Glutamatergic neuron (in vitro differentiated cells): ENCODE measurements around the gene ENG. TPM values are rescaled to one million over a fixed set of nuclear protein-coding genes. Genes with fewer than 3 reads are reported as not detected.

Experiments
- DNase-seq: peaks from one replicate; pipeline ENCODE4 v3.0.0; 2022
- H3K27ac Mint-ChIP-seq: one replicate; pipeline ENCODE4 v1.8.0; 2020; ENCODE audit warnings: mild to moderate bottlenecking, mixed read lengths, inconsistent platforms; ENCODE audit not compliant: unreplicated experiment
- H3K27me3 Mint-ChIP-seq: one replicate; pipeline ENCODE4 v1.8.0; 2020; ENCODE audit warnings: mild to moderate bottlenecking, moderate library complexity, mixed read lengths, inconsistent platforms; ENCODE audit not compliant: unreplicated experiment
- H3K36me3 Mint-ChIP-seq: one replicate; pipeline ENCODE4 v1.8.0; 2020; ENCODE audit warnings: mild to moderate bottlenecking, mixed read lengths, inconsistent platforms; ENCODE audit not compliant: unreplicated experiment
- H3K4me1 Mint-ChIP-seq: one replicate; pipeline ENCODE4 v1.8.0; 2020; ENCODE audit warnings: mild to moderate bottlenecking, low read depth, mixed read lengths, inconsistent platforms; ENCODE audit not compliant: unreplicated experiment
- H3K4me3 Mint-ChIP-seq: one replicate; pipeline ENCODE4 v1.8.0; 2020; ENCODE audit warnings: mild to moderate bottlenecking, mixed read lengths, inconsistent platforms; ENCODE audit not compliant: unreplicated experiment
- H3K9me3 Mint-ChIP-seq: one replicate; pipeline ENCODE4 v1.8.0; 2020; ENCODE audit warnings: mild to moderate bottlenecking, moderate library complexity, mixed read lengths, inconsistent platforms; ENCODE audit not compliant: unreplicated experiment
- total RNA-seq: library from RNA; stranded (reverse); fragmentation: NEBNext Ultra II Directional; extraction: Animal tissue kit (Norgen Biotek cat#: 25700); gene quantifications from one replicate; pipeline ENCODE4 v1.2.1, GENCODE V29; 2021; ENCODE audit not compliant: unreplicated experiment
- TF ChIP-seq, protein P1 (sequence below): fragments of 200-600 bp; sonication (generic); IDR thresholded peaks from one replicate; pipeline ENCODE4 v1.5.0; 2021; ENCODE audit not compliant: partially characterized antibody, unreplicated experiment

ENG gene
- total RNA-seq, 1 donor from 2014 or later, result not detected

DNA sequence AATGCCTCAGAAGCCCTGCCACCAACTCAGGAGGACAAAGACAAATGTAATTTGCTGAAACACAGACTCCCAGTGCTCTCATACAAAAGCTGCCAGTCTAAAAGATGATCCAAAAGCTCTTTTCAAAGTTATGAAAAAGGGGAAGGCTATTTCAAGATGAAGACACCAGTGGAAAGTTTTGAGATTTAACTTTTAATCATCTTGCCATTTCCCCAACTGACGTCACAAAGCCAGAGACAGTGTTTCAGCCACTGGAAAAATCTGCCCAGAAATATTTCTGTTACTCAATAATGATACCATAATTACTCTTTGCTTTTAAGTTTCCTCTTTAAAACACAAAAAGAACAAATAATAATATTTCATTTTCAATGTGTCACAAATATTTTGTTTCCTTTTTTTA is 20.9 kb downstream of the ENG start:
- TF ChIP-seq, protein P1, sequence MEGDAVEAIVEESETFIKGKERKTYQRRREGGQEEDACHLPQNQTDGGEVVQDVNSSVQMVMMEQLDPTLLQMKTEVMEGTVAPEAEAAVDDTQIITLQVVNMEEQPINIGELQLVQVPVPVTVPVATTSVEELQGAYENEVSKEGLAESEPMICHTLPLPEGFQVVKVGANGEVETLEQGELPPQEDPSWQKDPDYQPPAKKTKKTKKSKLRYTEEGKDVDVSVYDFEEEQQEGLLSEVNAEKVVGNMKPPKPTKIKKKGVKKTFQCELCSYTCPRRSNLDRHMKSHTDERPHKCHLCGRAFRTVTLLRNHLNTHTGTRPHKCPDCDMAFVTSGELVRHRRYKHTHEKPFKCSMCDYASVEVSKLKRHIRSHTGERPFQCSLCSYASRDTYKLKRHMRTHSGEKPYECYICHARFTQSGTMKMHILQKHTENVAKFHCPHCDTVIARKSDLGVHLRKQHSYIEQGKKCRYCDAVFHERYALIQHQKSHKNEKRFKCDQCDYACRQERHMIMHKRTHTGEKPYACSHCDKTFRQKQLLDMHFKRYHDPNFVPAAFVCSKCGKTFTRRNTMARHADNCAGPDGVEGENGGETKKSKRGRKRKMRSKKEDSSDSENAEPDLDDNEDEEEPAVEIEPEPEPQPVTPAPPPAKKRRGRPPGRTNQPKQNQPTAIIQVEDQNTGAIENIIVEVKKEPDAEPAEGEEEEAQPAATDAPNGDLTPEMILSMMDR, result no peak
- Mint-ChIP-seq H3K36me3 (no peaks in the 10 kb centered on the region), H3K4me1 (peaks cover 2% of the 10 kb centered on the region), H3K4me3 (no peak overlapping the region), H3K9me3 (peaks cover 2% of the 10 kb centered on the region), H3K27me3 (peaks cover 2% of the 10 kb centered on the region), H3K27ac (no peak overlapping the region)
- no peak for DNase-seq

DNA sequence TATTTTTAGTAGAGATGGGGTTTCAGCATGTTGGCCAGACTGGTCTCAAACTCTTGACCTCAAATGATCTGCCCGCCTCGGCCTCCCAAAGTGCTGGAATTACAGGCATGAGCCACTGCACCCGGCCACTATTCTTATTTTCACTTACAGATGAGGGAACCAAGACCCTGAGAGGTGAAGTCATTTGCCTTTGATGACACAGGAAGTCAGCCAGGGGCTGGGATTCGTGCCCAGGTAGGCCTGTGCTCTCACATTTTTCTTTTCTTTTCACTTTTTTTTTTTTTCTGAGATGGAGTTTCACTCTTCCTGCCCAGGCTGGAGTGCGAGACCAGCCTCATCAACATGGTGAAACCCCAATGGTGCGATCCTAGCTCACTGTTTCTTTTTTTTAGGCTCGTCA is 22.2 kb downstream of the ENG start:
- peaks cover 2% of the 10 kb centered on the region for H3K27me3 Mint-ChIP-seq
- peaks cover 2% of the 10 kb centered on the region for H3K4me1 Mint-ChIP-seq
- H3K36me3 Mint-ChIP-seq, result no peaks in the 10 kb centered on the region
- TF ChIP-seq, protein P1, result no peak
- H3K9me3 Mint-ChIP-seq, result no peaks in the 10 kb centered on the region
- H3K4me3 Mint-ChIP-seq, result no peak overlapping the region
- H3K27ac Mint-ChIP-seq, result no peak overlapping the region
- no peak for DNase-seq

DNA sequence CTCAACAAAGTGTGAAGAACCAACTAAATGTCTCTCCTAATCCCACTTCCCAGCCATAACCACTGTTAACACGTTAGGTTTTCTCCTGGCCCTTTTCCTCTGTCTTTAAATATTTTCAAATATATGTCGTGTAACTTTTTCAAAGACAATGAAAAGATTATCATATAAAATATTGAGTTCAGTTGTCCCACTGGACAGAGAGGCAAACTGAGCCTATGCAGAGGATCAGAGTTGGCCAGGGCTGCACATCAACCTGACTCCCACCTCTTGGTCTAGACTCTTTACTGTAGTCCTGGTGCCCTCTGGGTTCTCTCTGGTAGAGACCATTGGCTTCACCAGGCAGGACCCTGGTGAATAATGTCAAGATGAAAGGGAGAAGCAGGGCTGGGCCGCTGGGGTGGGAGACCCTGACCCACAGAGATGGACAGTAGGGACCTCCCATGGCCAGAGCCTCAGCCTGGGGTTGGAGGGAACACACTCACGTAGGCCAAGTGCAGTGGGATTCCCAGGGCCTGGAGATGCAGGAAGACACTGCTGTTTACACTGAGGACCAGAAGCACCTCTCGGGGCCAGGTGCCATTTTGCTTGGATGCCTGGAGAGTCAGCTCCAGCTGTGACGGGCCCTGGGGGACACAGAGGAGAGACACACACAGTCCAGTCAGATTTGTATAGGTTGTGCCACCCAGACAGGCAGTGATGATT is 25.1 kb downstream of the ENG start:
- TF ChIP-seq, protein P1, result no peak
- peaks cover 6% of the 10 kb centered on the region for H3K27me3 Mint-ChIP-seq
- no peaks in the 10 kb centered on the region for H3K9me3 Mint-ChIP-seq
- H3K27ac Mint-ChIP-seq, result no peak overlapping the region
- H3K4me1 Mint-ChIP-seq, result peaks cover 2% of the 10 kb centered on the region
- H3K36me3 Mint-ChIP-seq, result no peaks in the 10 kb centered on the region
- DNase-seq, result no peak
- no peak overlapping the region for H3K4me3 Mint-ChIP-seq

DNA sequence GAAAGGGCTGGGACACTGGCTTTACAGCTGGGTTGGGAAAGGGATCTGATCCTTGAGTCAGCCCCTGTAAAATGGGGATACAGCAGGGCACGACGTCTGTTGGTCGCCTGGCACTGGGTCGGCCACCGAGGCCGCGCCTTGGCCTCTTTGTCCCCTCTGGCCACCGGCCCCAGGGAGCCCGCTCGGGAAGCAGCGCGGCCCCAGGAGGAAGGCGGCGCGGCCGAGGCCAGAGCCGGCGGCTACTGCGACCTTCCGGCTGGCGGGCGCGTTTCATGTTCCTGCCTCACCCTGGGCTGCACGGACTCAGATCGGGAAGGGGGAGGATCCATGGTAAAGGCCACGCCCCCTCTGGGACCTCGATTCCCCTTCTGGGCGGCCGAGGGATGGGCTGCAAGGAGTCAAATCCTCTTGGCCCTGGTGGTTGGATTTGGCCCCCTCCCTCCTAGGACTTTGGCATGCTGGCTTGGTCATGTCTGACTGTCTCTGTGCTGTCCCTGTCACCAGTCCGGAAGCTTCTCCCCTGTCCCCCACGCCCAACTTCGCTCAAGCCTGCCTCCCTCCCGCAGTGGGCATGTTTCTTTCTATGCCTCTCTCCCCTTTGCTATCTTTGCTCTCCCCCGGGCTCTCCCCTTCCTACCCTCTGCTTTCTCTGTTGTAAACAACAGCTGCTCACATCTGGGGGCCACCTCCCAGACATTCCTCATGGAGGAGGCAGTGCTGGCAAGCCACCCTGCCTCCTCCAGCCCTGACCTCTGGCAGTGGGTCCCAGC is 26.0 kb downstream of the ENG start:
- peaks cover 8% of the 10 kb centered on the region for H3K27me3 Mint-ChIP-seq
- H3K4me1 Mint-ChIP-seq, result peaks cover 2% of the 10 kb centered on the region
- no peaks in the 10 kb centered on the region for H3K9me3 Mint-ChIP-seq
- TF ChIP-seq, protein P1, result no peak
- peak; percentile 84 for DNase-seq
- H3K27ac Mint-ChIP-seq, result peak overlapping the region; percentile 17
- H3K36me3 Mint-ChIP-seq, result no peaks in the 10 kb centered on the region
- peak overlapping the region; percentile 76 for H3K4me3 Mint-ChIP-seq
